Esophagus squamous epithelium (tissue), 5 donors: Measurements from ENCODE around the gene ZNF524. TPM values are rescaled to one million over a fixed set of nuclear protein-coding genes. Genes with fewer than 3 reads are reported as not detected.
A peak's percentile ranks its signal among the peaks of the same experiment; 100 is the strongest.

ENCODE experiments used
- DNase-seq: peaks from one replicate; lab custom pipeline; 2025; lab: John Stamatoyannopoulos, UW
- H3K27ac ChIP-seq, 4 donors: fragments of 200-600 bp; sonication (generic); one replicate each; pipeline ENCODE4 v1.5.1; 2016 to 2019; ENCODE audit warnings: mild to moderate bottlenecking in 1 of 4
- H3K27me3 ChIP-seq, 4 donors: fragments of 200-600 bp; sonication (generic); 1 replicate in 3 of 4; 2 replicates in 1 of 4; pipeline versions ENCODE4 v1.5.1 to v1.6.0; 2017 to 2021; ENCODE audit warnings: antibody characterized with exemption in 1 of 4
- H3K36me3 ChIP-seq, 3 donors: fragments of 200-600 bp; sonication (generic); one replicate each; pipeline ENCODE4 v1.5.1; 2016 to 2019
- H3K4me1 ChIP-seq, 3 donors: fragments of 200-600 bp; sonication (generic); one replicate each; pipeline ENCODE4 v1.5.1; 2017 to 2019
- H3K4me3 ChIP-seq, 4 donors: fragments of 200-600 bp; sonication (generic); 1 replicate in 3 of 4; 2 replicates in 1 of 4; pipeline ENCODE4 v1.5.1; 2016 to 2019; ENCODE audit warnings: mild to moderate bottlenecking in 2 of 4, moderate library complexity in 1 of 4
- H3K9me3 ChIP-seq, 3 donors: fragments of 200-600 bp; sonication (generic); one replicate each; pipeline ENCODE4 v1.5.1; 2016 to 2019
- POLR2A ChIP-seq, 4 donors: fragments of 450-650 bp; IDR thresholded peaks; one replicate each; pipeline ENCODE4 v1.6.1; 2017; ENCODE audit warnings: antibody characterized with exemption in 4 of 4, mild to moderate bottlenecking in 4 of 4, moderate library complexity in 3 of 4
- WGBS, 2 donors: methylation state at CpG; one replicate each; pipeline ENCODE4 v1.1.5; 2018; 5-methylcytosine and 5-hydroxymethylcytosine counted together
- intact Hi-C: fragments of 100-400 bp; cut with DNase I; formaldehyde crosslinking; loops from one replicate; pipeline ENCODE4 v1.15.0; 2022
- total RNA-seq, 4 donors: library from RNA; depleted of rRNA; stranded (reverse); fragments of >200 nt; gene quantifications; one replicate each; pipeline ENCODE4 v1.1.0, GENCODE V29; 2016
- TF ChIP-seq, protein P1 (sequence below), 6 experiments: fragments of 450-650 bp in 4 of 6; fragments of 200-600 bp in 2 of 6; sonication (generic) in 2 of 6; IDR thresholded peaks; one replicate each; pipeline ENCODE4 v1.5.1; 2016 to 2019; ENCODE audit warnings: antibody characterized with exemption in 6 of 6, mild to moderate bottlenecking in 4 of 6, moderate library complexity in 4 of 6
- donor health status: DM: yes; HTN: yes; CAD: no.

ZNF524 gene
- total RNA-seq, 4 donors from 2014 or later = 17.7 to 25.9 (median 22.9) TPM

DNA sequence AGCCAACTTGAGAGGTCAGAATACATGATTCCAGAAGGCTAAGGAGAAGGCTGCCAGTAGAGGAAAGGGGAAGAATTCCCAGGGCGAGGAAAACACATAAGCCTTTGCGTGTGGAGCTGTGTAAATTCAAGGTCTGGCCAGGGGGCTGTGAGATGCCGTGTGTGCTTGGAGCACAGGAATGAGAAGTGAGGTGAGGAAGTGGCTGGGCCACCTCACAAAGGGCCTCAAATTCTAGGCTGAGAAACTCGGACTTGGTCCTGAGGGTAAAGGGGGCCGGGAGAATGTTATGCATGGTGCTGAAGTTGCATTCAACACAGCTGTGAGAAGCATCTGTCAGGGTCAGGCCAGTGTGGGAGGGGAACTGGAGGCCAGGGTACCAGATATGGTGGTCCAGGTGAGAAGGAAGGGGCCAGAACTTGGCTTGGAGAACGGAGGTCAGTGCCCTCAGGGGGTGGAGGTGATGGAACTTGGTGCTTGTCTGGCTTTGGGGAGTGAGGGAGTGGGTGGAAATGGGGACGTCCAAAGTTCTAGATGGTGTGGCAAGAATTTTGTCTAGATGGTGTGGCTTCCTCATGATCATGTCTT is 35.9 kb downstream of the ZNF524 start:
- Histone ChIP-seq H3K36me3 (peaks cover 0 to 9% (median 0%) of the 10 kb centered on the region in 3 donors), H3K27ac (peak overlapping the region; percentile 97 to 99 (median 98)), H3K9me3 (no peaks in the 10 kb centered on the region), H3K4me1 (peaks cover 38 to 83% (median 55%) of the 10 kb centered on the region in 3 donors), H3K27me3 (no peaks in the 10 kb centered on the region), H3K4me3 (peak overlapping the region; percentile 81 to 97 (median 96))
- WGBS, 2 donors = 49 to 56% methylated on average over 7 of the region's 7 CpGs
- no peak for DNase-seq
- intact Hi-C loops = no loop called here
- TF ChIP-seq POLR2A (IDR thresholded peaks at IDR 0.05) = no peak
- TF ChIP-seq, protein P1, sequence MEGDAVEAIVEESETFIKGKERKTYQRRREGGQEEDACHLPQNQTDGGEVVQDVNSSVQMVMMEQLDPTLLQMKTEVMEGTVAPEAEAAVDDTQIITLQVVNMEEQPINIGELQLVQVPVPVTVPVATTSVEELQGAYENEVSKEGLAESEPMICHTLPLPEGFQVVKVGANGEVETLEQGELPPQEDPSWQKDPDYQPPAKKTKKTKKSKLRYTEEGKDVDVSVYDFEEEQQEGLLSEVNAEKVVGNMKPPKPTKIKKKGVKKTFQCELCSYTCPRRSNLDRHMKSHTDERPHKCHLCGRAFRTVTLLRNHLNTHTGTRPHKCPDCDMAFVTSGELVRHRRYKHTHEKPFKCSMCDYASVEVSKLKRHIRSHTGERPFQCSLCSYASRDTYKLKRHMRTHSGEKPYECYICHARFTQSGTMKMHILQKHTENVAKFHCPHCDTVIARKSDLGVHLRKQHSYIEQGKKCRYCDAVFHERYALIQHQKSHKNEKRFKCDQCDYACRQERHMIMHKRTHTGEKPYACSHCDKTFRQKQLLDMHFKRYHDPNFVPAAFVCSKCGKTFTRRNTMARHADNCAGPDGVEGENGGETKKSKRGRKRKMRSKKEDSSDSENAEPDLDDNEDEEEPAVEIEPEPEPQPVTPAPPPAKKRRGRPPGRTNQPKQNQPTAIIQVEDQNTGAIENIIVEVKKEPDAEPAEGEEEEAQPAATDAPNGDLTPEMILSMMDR (IDR thresholded peaks at IDR 0.05) = no peak

DNA sequence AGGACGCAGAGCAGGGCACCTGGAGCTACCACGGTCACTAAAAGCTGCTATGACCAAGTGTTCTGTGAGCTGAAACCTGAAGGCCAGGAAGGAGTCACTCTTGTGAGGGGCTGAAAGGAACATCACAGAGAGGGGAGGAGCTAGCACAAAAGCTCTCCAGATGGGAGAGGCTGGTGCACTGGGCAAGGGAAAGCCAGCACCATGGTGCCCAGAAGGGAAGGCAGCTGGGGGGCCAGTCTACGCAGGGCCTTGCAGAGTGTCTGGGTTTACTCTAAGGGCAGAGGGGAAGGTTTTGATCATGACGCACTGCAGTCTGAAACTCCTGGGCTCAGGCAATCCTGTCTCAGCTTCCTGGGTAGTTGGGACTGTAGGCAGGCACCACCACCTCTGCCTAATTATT is 36.6 kb downstream of the ZNF524 start:
- Histone ChIP-seq H3K4me3 (peak overlapping the region in 1 of 4 donors; percentile 23), H3K27ac (peak overlapping the region in 2 of 4 donors; percentile 97 to 98), H3K36me3 (peaks cover 0 to 9% (median 0%) of the 10 kb centered on the region in 3 donors), H3K27me3 (no peaks in the 10 kb centered on the region), H3K9me3 (no peaks in the 10 kb centered on the region), H3K4me1 (peaks cover 46 to 85% (median 57%) of the 10 kb centered on the region in 3 donors)
- intact Hi-C loops = no loop called here
- WGBS, 2 donors = 81 to 83% methylated on average over 4 of the region's 4 CpGs
- no peak for DNase-seq
- no peak for TF ChIP-seq POLR2A (IDR thresholded peaks at IDR 0.05)
- TF ChIP-seq, protein P1 (IDR thresholded peaks at IDR 0.05) = no peak

DNA sequence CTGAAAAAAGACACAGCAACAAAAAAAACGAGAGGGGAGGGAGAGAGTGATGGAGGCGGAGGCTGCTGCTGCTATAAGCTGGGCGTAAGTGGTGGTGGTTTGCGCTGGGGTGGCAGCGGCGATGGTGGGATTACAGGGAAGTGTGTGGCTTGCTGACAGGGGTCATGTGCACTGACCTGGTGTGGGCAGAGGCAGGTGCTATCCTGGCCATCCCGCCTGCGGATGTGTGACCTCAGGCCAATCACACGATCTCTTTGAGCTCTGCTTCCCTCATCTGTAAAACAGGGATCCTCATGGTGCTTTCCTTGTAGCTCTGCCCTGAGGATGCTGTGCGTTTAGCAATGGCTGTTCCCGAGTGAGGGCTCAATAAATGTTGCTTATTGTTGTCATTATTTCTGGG is 37.4 kb downstream of the ZNF524 start:
- WGBS, 2 donors = 73 to 75% methylated on average over 10 to 11 of the region's 11 CpGs
- H3K4me3 ChIP-seq = no peak overlapping the region
- H3K4me1 ChIP-seq = peaks cover 54 to 85% (median 59%) of the 10 kb centered on the region in 3 donors
- intact Hi-C loops = no loop called here
- no peak for DNase-seq
- no peak overlapping the region for H3K27ac ChIP-seq
- TF ChIP-seq POLR2A (IDR thresholded peaks at IDR 0.05) = no peak
- TF ChIP-seq, protein P1 (IDR thresholded peaks at IDR 0.05) = no peak
- no peaks in the 10 kb centered on the region for H3K9me3 ChIP-seq
- no peaks in the 10 kb centered on the region for H3K27me3 ChIP-seq
- peaks cover 0 to 9% (median 0%) of the 10 kb centered on the region in 3 donors for H3K36me3 ChIP-seq

DNA sequence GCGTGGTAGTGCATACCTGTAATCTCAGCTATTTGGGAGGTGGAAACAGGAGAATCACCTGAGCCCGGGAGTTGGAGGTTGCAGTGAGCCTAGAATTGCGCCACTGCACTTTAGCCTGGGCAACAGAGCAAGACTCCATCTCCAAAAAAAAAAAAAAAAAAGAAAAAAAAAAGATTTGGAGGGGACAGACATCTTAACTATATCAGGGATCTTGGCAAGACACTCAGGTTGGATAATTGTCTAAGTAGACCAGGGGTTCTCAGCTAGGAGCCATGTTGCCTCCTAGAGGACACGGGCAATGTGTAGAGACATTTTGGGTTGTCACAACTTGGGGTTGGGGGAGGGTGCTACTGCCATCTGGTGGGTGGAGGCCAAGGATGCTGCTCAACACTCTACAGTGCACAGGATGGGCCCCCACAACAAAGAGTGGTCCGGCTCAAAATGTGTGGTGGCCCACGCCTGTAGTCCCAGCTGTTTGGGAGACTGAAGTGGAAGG is 38.8 kb downstream of the ZNF524 start:
- intact Hi-C loops = no loop called here
- no peaks in the 10 kb centered on the region for H3K27me3 ChIP-seq
- TF ChIP-seq, protein P1 (IDR thresholded peaks at IDR 0.05) = peak in 2 of 6 experiments; percentile 14 to 33
- TF ChIP-seq POLR2A (IDR thresholded peaks at IDR 0.05) = no peak
- no peak overlapping the region for H3K4me3 ChIP-seq
- no peak for DNase-seq
- peaks cover 62 to 93% (median 62%) of the 10 kb centered on the region in 3 donors for H3K4me1 ChIP-seq
- no peaks in the 10 kb centered on the region for H3K9me3 ChIP-seq
- peak overlapping the region in 1 of 4 donors; percentile 39 for H3K27ac ChIP-seq
- WGBS, 2 donors = 78 to 84% methylated on average over 5 to 6 of the region's 6 CpGs
- peaks cover 0 to 9% (median 0%) of the 10 kb centered on the region in 3 donors for H3K36me3 ChIP-seq

DNA sequence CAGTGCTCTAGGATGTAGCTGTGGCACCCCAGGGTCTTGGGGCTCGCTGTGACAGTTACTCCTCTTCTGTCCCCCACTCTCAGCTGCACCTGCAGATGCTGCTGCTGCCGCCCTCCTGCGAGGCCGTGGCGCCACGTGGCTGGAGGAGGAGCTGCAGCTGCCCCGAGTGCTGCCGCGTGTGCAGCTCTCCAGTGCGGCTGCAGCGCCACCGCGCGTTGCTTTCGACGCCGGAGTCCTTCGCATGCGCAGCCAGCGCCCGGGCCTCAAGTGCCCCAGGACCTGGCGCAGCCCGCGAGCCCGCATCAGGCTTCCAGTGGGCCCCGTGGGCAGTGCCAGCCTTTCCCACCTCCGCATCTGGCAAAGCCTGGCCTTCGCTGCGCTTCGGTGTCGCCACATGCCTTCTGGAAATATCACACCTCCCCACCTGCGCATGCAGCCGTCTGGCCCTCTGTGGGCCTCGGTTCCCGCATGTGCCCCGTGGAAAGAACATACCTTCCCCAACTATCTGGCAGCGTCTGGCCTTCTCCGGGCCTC is 40.0 kb downstream of the ZNF524 start:
- Histone ChIP-seq H3K9me3 (no peaks in the 10 kb centered on the region), H3K4me1 (peaks cover 67 to 96% (median 69%) of the 10 kb centered on the region in 3 donors), H3K27ac (peak overlapping the region; percentile 93 to 98 (median 96)), H3K27me3 (no peaks in the 10 kb centered on the region), H3K4me3 (peak overlapping the region; percentile 93 to 96 (median 95)), H3K36me3 (peaks cover 0 to 17% (median 0%) of the 10 kb centered on the region in 3 donors)
- intact Hi-C loops = no loop called here
- TF ChIP-seq, protein P1 (IDR thresholded peaks at IDR 0.05) = peak; percentile 45 to 70 (median 53)
- peak in 1 of 4 donors; percentile 18 for TF ChIP-seq POLR2A (IDR thresholded peaks at IDR 0.05)
- 40 to 100% methylated on average over 1 to 3 of the region's 38 CpGs for WGBS, 2 donors
- no peak for DNase-seq
